Brain pericyte (primary cell): Measurements from ENCODE around the gene MOB3A.

Experiments used
- DNase-seq: peaks from one replicate; pipeline ENCODE4 v3.0.0-alpha.2; 2012; ENCODE audit warnings: low read depth, low spot score

Gene MOB3A

GRCh38 chr19:2081873-2082810 is 14.0 kb downstream of the MOB3A start:
- DNase-seq: no peak

- DNase-seq: no peak
Measured at GRCh38 chr19:2080336-2080988, 15.7 kb downstream of the MOB3A start.

- no peak for DNase-seq
Measured at GRCh38 chr19:2079865-2080301, 16.2 kb downstream of the MOB3A start.

GRCh38 chr19:2079076-2079864 is 16.9 kb downstream of the MOB3A start:
- DNase-seq: no peak

GRCh38 chr19:2077833-2078619 is 18.1 kb downstream of the MOB3A start:
- DNase-seq: no peak

- DNase-seq: no peak
Measured at GRCh38 chr19:2077398-2077797, 18.7 kb downstream of the MOB3A start.

- no peak for DNase-seq
Measured at GRCh38 chr19:2076526-2076944, 19.6 kb downstream of the MOB3A start.

- DNase-seq: no peak
Measured at GRCh38 chr19:2072757-2073551, 23.2 kb downstream of the MOB3A start.

GRCh38 chr19:2070986-2071673 is 25.0 kb downstream of the MOB3A start:
- DNase-seq: no peak

GRCh38 chr19:2070436-2070827 is 25.7 kb downstream of the MOB3A start:
- DNase-seq: no peak

- no peak for DNase-seq
Measured at GRCh38 chr19:2064788-2065524, 31.2 kb downstream of the MOB3A start.

GRCh38 chr19:2064395-2064787 is 31.7 kb downstream of the MOB3A start:
- DNase-seq: no peak

- no peak for DNase-seq
Measured at GRCh38 chr19:2063824-2064223, 32.3 kb downstream of the MOB3A start.

- DNase-seq: no peak
Measured at GRCh38 chr19:2062770-2063169, 33.4 kb downstream of the MOB3A start.

GRCh38 chr19:2062389-2062729 is 33.8 kb downstream of the MOB3A start:
- no peak for DNase-seq

- peak; percentile 89 for DNase-seq
Measured at GRCh38 chr19:2061495-2062388, 34.4 kb downstream of the MOB3A start.

GRCh38 chr19:2060884-2061494 is 35.1 kb downstream of the MOB3A start:
- DNase-seq: peak; percentile 77
